HPDE6-E6E7 (cell line): ENCODE data around the gene NOXA1.

ENCODE experiments used
- DNase-seq: peaks from one replicate; pipeline ENCODE4 v3.0.0; 2011; ENCODE audit warnings: missing footprints; ENCODE audit errors: extremely low spot score

Gene NOXA1

DNA sequence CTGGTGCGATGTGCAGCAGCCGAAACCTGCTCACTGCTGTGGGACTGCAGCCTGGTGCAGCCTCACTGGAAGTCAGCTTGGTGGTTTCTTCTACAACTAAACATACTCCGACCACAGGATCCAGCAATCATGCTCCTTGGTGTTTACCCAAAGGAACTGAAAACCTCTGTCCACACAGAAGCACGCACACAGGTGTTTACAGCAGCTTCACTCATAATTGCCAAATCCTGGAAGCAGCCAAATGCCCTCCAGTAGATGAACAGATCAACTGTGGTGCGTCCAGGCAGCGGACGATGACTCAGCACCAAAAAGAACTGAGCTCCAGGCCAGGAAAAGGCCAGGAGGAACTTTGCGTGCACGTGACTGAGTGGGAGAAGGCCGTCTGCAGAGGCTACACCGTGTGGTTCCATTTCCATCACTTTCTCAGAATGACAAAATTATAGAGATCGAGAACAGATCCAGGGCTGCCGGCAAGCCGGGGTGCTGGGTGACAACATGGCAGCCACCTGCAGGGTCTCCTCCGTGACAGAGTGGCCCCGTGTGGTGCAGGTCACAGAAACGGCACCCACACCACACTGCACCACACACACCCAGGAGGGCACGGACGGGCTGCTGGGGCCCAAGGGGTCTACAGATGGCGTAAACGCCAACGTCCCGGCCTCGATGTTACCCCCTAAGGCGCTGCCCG lies 59.0 kb downstream of the NOXA1 start:
- DNase-seq = peak; percentile 60
